KBM-7 (cell line): Measurements from ENCODE around the gene SSTR5.
A peak's percentile ranks its signal among the peaks of the same experiment; 100 is the strongest.

Experiments
- DNase-seq: peaks from one replicate; pipeline ENCODE4 v3.0.0-alpha.2; 2015
- in situ Hi-C: fragments of 300-500 bp; cut with MboI; formaldehyde crosslinking; loops from 2 replicates; pipeline ENCODE4 v1.14.3; 2020; ENCODE audit warnings: low sequenced_read_pairs, low pct_unique_long_range_greater_than_20kb, mixed read lengths

The SSTR5 gene

DNA sequence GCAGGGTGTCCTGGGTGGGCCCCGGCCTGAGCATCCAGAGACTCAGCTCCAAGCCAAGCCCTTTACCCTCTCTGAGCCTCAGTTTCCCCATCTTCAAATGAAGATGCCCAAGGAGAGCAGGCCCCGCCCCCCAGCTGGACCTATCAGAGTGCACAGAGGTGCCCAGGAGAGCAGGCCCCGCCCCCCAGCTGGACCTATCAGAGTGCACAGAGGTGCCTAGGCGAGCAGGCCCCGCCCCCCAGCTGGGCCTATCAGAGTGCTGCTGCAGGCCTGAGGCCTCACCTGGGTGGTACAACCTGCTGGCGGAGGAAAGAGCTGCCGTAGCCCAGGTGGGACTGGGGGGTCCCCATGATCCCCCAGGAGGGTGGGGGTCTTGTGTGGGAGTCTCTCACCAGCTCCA, 3.4 kb upstream of the SSTR5 start:
- in situ Hi-C loops, result no loop called here

GRCh38 chr16:1070084-1070863, 2.3 kb upstream of the SSTR5 start:
- no peak for DNase-seq
- in situ Hi-C loops, result no loop called here

More for the DNA sequence above, 3.4 kb upstream of the SSTR5 start:
- no peak for DNase-seq

- DNase-seq, result no peak
- in situ Hi-C loops, result no loop called here
Measured at GRCh38 chr16:1070864-1071408, 1.6 kb upstream of the SSTR5 start.

GRCh38 chr16:1071561-1072225, 854 bp upstream of the SSTR5 start:
- DNase-seq, result no peak
- in situ Hi-C loops, result no loop called here

DNA sequence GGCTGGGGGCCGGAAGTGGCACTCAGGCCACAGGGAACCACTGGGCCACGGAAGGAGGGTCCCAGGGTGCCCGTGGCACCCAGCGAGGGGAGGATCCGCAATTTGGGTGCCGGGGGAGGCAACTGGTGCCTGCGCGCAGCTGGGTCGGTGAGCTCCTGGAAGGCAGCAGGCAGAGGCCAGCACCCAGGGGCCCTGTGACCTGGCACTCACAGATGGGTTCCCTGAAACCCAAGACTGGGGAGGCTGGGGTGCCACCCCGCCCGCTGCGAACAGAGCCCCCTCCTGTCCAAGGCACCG, 663 bp downstream of the SSTR5 start:
- in situ Hi-C loops, result no loop called here
- no peak for DNase-seq

GRCh38 chr16:1073566-1074378, 1.2 kb downstream of the SSTR5 start:
- DNase-seq, result no peak
- in situ Hi-C loops, result no loop called here

DNA sequence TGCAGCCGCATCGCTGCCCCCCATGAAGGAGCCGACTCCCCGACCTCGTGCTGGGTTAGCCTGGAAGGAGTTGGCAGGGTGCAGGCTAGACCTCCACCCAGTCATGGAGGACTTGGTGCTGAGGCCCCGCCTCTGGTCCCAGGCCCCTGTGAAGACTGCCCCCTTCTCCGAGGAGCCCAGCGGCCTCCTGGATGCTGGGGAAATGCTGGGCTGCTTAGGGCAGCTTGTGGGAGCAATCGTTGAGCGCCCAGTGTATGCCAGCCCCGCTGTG, 1.8 kb downstream of the SSTR5 start:
- no peak for DNase-seq
- in situ Hi-C loops, result no loop called here

DNA sequence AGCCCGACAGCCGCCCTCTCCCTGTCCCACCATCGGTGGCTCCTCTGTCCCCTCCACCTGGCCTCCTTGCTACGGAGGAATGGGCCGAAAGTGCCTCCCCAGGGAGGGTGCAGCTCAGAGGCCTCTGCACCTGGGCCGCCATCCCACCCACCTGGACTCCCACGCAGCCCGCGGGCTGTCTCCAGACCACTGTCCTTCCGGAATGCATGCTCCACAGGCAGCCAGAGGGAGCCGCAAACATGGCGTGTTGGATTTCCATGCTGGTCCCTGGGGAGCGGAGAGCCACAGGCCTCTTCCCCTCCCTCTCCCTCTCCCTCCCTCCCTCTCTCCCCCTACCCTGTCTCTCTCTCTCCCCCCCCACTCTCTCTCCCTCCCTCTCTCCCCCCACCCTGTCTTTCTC, 3.0 kb downstream of the SSTR5 start:
- in situ Hi-C loops, result no loop called here
- DNase-seq, result no peak

DNA sequence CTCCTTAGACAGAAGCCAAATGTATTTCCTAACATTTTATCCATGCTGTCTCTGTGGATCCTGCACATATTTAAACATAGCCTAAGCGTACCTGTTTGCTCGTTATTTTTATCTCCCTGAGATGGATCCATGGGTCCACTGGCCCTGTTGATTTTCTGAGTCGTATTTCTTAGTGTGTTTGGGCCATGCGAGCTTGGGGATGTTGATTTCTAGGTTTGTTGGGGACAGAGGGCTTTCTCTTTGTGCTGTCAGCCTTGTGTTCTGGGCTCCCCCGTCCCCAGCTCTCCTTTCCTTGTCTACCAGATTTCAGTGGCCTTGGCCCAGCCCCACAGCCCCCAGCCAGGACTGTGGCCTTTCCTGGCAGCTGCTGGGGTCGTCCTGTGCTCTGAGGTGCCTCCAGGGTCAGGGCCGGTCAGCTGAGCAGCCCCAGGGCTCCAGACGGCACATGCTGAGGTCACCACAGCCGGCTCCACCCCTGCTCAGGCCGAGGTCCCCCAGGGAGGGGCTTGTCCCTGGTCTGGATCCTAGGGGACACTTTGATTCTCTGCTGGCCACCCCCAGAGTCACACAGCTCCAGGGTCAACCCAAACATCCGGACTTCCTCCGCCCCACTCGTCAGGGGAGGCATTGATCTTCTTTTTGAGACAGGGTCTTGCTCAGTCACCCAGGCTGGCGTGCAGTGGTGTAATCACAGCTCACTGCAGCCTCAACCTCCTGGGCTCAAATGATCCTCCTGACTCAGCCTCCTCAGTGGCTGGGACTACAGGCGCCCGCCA, 4.4 kb downstream of the SSTR5 start:
- in situ Hi-C loops, result no loop called here
- DNase-seq, result no peak

GRCh38 chr16:1077877-1078578, 5.5 kb downstream of the SSTR5 start:
- DNase-seq, result no peak
- in situ Hi-C loops, result no loop called here

DNA sequence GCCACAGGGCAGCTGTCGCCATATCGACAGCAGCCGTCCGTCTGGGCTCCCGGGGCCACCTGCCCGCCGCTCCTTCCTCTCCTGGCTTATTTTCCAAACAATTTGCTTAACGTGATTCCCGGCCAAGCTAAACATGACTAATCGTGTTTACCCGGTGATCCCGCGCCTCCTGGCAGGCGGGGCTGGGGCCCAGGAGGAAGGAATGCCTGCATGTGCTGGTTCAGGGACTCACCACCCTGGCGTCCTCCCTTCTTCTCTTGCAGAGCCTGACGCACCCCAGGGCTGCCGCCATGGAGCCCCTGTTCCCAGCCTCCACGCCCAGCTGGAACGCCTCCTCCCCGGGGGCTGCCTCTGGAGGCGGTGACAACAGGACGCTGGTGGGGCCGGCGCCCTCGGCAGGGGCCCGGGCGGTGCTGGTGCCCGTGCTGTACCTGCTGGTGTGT, 6.1 kb downstream of the SSTR5 start:
- in situ Hi-C loops, result no loop called here
- no peak for DNase-seq

GRCh38 chr16:1079341-1079740, 6.8 kb downstream of the SSTR5 start:
- no peak for DNase-seq
- in situ Hi-C loops, result no loop called here

DNA sequence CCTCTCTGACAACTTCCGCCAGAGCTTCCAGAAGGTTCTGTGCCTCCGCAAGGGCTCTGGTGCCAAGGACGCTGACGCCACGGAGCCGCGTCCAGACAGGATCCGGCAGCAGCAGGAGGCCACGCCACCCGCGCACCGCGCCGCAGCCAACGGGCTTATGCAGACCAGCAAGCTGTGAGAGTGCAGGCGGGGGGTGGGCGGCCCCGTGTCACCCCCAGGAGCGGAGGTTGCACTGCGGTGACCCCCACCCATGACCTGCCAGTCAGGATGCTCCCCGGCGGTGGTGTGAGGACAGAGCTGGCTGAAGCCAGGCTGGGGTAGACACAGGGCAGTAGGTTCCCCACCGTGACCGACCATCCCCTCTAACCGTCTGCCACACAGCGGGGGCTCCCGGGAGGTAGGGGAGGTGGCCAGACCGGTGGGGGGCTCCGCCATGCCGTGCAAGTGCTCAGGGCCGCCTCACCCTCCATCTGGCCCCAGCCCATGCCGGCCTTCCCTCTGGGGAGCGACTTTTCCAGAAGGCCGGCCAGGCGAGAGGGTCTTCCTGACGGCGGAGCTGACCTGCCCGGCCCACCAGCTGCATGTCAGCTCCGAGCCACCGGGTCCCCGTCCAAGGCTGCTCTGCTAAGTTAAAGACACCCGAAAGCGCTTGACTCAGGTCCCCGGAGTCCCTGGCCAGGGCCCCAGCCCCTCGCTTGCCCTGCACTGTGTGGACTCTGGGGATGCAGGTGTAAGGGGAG, 7.4 kb downstream of the SSTR5 start:
- in situ Hi-C loops, result no loop called here
- DNase-seq, result no peak

- in situ Hi-C loops, result no loop called here
- DNase-seq, result no peak
Measured at GRCh38 chr16:1080801-1081733, 8.5 kb downstream of the SSTR5 start.

DNA sequence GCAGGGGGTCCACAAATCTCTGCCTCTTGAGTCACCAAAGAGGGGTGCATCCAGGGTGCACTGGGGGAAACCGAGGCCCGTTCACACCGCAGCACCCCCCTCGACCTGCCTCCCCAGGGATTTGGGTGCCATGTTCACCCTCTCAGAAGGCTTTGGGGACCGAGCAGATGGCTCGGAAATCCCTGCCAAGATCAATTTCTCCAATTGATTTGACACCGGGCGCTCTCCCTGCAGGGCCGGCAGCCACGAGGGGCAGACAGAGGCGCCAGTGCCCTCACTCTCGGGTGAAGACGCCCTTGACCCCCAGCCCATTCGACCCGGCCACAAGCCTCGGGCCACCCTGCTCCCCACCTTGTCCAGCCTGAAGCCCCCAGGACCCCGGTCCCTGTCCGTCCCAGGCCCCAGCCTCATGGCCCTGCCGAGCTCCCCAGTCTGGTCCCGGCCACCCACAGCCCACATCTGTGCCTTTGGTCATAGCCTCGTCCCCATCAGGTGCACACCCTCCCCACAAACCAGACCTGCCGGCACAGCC, 9.3 kb downstream of the SSTR5 start:
- no peak for DNase-seq
- in situ Hi-C loops, result no loop called here

DNA sequence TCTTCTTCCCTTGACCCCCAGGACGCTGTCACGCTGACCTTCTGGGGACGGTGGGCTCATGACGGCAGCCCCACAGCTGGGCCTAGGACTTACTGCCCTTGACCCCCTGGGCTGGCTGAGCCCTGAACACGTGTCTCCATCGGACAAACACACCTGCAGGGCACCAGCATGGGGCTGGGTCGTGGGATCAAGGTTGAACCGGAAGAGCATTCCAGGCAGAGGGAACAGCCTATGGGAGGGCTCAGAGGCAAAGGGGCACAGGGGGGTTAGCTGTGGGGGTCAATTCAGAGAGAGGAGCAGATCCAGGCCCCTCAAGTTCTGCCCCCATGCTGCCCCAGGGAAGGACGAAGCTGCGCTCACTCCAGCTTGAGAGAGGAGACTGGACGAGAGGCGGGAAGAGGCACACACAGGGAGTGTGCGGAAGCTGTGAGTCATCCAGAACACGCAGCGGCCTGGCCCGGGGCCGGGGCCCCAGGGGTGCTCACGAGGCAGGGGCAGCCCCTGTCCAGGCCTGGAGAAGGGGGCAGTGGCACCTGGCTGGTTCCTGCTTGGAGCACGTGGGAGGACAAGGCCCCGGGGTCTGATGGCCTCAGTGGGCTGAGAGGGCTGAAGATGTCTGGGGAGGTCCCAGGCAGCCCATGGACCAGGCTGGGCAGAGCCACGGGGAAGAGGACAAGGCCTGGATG, 9.9 kb downstream of the SSTR5 start:
- in situ Hi-C loops, result no loop called here
- DNase-seq, result peak; percentile 33
